GM21360 (cell line): ENCODE measurements around the gene OR6Q1.

Experiments used
- ATAC-seq: cut with Tn5 transposase; IDR thresholded peaks from one replicate; pipeline ENCODE4 v1.9.1; 2021; ENCODE audit warnings: mild to moderate bottlenecking, moderate library complexity; ENCODE audit not compliant: unreplicated experiment

OR6Q1 gene

DNA sequence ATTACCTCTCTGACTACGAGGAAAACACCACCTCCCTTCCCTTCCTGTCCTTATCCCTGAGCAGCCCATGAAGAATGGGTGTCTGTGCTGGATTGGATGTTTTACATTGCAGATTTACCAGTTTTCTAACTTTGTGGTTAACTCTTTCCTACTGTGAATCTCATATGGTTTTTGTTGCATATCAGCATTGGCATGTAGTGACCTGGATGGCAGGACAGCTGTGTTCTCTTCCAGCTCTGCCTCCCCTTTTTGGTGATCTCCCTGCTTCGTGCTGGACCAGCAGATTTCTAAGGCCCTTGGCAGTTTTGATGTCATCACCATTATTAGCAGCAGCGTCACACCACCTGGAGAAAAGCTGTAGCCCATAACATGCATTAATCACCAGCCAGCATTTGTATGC lies 26.7 kb downstream of the OR6Q1 start:
- ATAC-seq = no peak

DNA sequence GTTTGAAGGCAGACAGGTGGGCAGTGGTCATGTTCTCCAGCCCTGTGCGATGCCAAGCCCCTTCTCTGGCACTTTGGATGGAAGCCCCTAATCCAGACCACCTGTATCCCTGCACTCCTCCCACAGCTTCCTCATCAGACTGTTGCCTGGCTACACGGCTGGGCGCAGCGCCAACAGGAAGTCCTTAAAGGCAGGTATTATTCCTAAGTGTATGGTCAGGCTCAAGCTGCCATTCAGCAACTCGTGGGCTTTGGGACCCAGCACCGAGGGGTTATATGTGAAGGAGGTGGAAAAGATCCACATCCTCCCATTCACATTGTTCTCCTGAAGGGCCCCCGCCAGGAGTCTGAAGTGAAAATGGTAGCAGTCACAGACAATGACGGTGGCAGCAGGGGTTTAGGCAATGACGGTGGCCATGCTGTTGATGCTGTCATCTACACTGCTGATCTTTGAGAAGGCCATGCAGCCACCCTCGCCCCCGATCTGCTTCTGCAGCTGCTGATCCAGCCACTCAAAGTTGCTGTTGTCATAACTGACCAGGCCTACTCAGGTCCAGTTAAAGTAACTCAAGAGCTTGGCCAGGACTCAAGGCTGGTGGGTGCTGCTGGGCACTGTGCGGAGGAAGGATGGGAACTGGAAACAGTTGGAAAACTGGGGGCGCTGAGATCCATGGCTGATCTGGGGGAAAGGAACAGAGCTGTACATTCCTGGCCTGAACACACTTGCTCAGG lies 27.7 kb downstream of the OR6Q1 start:
- ATAC-seq = no peak

DNA sequence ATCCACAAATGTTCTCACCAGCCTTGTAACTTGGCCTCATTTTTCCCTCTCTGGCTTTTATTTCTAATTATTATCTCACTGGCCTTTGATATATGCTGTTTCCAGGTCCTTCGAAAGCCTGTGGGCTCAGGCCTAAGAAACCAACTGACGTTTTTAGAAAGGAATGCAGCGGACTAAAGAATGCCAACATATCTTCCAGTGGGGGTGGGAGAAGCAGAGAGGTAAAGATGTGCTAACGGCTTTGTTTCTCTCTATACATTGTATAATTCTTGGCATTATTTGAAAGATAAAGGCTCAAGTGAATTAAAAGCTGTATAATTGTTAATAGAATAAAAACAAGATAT lies 28.2 kb downstream of the OR6Q1 start:
- ATAC-seq = no peak

DNA sequence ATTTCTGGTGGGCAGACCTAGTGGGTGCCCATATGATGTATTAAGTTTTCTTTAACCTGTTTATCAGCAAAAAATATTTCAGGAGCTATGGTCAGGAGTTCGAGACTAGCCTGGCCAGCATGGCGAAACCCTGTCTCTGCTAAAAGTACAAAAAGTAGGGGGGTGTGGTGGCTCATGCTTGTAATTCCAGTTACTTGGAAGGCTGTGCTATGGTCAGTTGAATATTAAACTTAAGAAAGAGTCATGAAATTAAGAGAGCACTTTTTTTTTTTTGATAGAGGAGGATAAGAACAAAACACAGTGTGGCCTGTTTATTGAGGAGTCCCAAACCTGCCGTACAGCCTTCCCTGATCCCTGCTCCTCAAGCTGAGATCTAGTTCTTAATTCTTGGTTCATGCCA lies 29.8 kb downstream of the OR6Q1 start:
- ATAC-seq = no peak

DNA sequence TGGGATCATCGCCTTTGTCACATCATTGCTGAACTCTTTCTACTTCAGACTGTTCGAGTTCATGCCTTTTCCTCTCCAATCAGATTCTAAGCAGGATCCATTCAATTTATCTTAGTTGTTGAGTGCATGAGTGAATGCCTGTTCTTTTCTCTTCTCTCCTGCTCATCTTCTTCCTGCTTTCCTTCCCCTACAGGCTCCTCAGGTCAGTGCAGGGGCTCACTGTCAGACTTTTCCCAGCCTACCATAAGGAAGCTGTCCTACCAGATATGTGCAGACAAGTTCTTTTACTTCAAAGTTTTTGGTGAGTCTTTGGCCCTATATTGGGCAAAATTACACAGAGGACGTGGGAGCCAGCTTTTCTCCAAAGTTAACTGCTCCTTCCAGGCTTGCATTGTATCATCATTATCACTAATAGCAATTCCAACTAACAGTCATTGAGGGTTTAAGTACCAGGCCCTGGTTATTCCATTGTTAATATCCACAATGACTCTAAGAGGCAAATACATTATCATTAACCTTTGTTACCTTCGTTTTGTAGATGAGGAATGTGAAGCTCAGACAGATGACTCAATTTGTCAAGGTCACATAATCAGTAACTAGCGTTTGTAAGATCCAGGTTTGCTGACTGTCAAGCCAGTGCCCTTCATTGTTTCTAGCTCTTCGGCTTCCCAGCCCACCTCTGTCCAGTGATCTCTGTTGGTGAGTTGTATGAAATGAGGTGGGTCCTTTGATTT lies 30.4 kb downstream of the OR6Q1 start:
- ATAC-seq = no peak

DNA sequence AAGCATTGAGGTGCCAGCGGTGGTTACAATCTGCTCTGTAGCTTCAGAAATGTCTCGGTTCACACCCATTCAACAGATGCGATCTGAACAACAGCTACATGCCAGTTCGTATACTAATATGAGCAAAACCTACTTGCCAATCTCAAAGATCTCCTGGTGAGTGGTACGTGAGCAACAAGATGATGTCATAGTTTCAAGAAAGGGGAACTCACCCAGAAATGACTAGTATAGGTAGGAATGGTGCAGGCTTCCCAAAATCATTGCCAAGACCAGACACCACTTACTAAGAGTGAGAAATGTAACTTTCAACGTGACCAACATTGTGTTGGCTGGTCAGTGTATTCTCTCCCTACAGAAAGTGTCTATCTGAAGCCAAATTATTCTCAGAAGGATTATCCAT lies 31.1 kb downstream of the OR6Q1 start:
- no peak for ATAC-seq

DNA sequence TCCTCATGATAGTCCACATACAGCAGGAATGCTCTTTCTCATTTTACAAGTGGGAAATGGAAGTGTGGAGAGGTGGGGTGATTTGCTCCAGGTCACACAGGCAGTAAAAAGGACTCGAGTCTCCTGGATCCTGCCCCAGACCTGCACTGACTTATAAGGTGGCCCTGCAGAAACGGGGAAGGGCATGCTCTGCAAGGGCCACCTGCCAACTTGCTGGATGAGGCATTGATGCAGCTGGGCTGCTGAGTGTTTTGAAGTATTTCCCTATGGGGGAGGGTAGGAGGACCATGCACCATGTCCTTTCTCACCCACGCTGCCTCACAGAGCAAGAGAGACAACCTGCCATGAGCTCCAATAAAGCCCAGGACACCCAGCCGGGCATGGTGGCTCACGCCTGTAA lies 36.9 kb downstream of the OR6Q1 start:
- ATAC-seq = no peak

DNA sequence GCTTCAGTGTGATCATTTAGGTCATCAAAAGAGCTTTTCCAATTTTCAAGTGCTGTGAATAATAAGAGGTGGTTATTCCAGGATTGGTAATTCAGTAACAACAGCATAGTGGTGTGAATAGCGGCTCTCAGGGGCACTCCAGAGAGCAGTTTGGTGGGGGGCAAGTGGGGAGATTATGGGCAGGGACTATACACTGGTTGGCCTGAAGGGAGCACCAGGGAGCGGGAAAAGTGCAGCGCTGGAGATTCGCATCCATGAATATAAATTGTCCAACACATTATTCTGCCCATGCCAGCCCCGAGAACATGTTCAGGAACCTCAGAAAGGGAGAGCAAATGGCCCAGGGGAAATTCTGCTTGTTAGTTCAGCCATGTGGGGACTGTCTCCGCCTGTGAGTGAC lies 37.9 kb downstream of the OR6Q1 start:
- ATAC-seq = no peak

DNA sequence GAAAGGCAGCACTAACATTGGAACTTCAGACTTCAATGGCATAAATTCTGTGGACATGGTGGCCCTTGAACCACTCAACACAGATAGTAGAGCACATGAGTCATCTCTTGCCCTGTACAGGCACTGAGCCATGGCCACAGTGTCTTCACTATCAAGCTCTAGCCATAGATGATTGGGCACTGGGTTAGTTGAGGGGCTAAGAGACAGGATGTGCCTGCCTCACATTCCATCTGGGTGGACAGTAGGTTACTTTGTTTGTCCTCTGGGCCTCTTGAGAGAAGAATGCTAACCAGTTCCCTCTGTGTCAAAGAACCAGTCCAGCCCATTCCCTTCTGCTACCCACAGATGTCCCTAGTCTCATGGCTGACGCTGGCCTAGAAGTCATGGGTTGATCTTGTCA lies 39.8 kb downstream of the OR6Q1 start:
- no peak for ATAC-seq

DNA sequence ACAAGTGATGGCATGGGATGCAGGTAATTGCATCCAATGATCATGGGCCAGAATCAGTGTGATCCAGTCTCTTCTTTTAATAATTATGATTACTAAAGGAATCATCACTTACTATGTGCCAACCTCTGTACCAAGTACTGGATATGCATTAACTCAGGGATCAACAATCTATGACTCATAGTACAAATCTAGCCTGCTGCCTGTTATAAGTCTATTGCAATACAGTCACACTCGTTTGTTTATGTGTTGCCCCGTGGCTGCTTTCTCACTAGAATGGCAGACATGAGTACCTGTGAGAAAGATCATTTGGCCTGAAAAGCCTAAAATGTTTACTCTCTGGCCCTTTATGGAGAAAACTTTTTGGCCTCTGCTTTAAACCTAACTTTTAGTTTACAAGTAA lies 45.0 kb downstream of the OR6Q1 start:
- no peak for ATAC-seq
